GM23338 (cell line): ENCODE measurements around the gene PRKAR1A. TPM values are rescaled to one million over a fixed set of nuclear protein-coding genes. Genes with fewer than 3 reads are reported as not detected.

Source experiments
- ATAC-seq: fragments of 200-7000 bp; cut with Tn5 transposase; 3 replicates; pipeline ENCODE4 v1.9.1; 2020
- DNase-seq: peaks from one replicate; pipeline ENCODE4 v3.0.0-alpha.2; 2015; ENCODE audit warnings: low spot score
- H2AFZ ChIP-seq: fragments of 200-600 bp; sonication (generic); 2 replicates; pipeline ENCODE4 v1.8.0; 2016; ENCODE audit warnings: antibody characterized with exemption, mild to moderate bottlenecking, moderate library complexity
- H3F3A ChIP-seq: fragments of 200-600 bp; sonication (generic); replicated peaks from 2 replicates; pipeline ENCODE4 v1.8.0; 2017; ENCODE audit warnings: antibody characterized with exemption, mixed run types, low read depth
- H3K27ac ChIP-seq: fragments of 200-600 bp; sonication (generic); 2 replicates; pipeline ENCODE4 v1.6.1; 2016; ENCODE audit warnings: low read depth
- H3K27me3 ChIP-seq: fragments of 200-600 bp; sonication (generic); 2 replicates; pipeline ENCODE4 v1.8.0; 2016; ENCODE audit warnings: mild to moderate bottlenecking, mixed run types, moderate library complexity; ENCODE audit not compliant: insufficient read depth
- H3K36me3 ChIP-seq: fragments of 200-600 bp; sonication (generic); 2 replicates; pipeline ENCODE4 v1.8.0; 2016; ENCODE audit warnings: mild to moderate bottlenecking; ENCODE audit not compliant: insufficient read depth
- H3K4me1 ChIP-seq: fragments of 200-600 bp; sonication (generic); 2 replicates; pipeline ENCODE4 v1.8.0; 2016; ENCODE audit warnings: mild to moderate bottlenecking, moderate library complexity; ENCODE audit not compliant: insufficient read depth
- H3K4me2 ChIP-seq: fragments of 200-600 bp; sonication (generic); 2 replicates; pipeline ENCODE4 v1.7.1; 2017; ENCODE audit warnings: mixed run types
- H3K4me3 ChIP-seq: fragments of 200-600 bp; sonication (generic); 2 replicates; pipeline ENCODE4 v1.6.1; 2016; ENCODE audit warnings: mixed run types
- H3K79me2 ChIP-seq: fragments of 200-600 bp; sonication (generic); replicated peaks from 2 replicates; pipeline ENCODE4 v1.8.0; 2017; ENCODE audit warnings: mild to moderate bottlenecking; ENCODE audit not compliant: insufficient read depth
- H3K9me2 ChIP-seq: fragments of 200-600 bp; sonication (generic); 2 replicates; pipeline ENCODE4 v1.8.0; 2017; ENCODE audit not compliant: insufficient read depth
- H4K20me1 ChIP-seq: fragments of 200-600 bp; sonication (generic); replicated peaks from 2 replicates; pipeline ENCODE4 v1.8.0; 2017; ENCODE audit warnings: mild to moderate bottlenecking; ENCODE audit not compliant: insufficient read depth
- H3K27ac Mint-ChIP-seq: 2 replicates; pipeline ENCODE4 v1.8.0; 2020; ENCODE audit warnings: inconsistent platforms, mild to moderate bottlenecking, moderate library complexity, mixed read lengths
- H3K27me3 Mint-ChIP-seq: 3 replicates; pipeline ENCODE4 v1.8.0; 2022; ENCODE audit warnings: low read depth, mild to moderate bottlenecking, moderate library complexity, mixed read lengths, inconsistent platforms; ENCODE audit not compliant: insufficient read depth, poor library complexity
- H3K36me3 Mint-ChIP-seq: 3 replicates; pipeline ENCODE4 v1.8.0; 2021; ENCODE audit warnings: low read depth, mild to moderate bottlenecking, inconsistent platforms, moderate library complexity, mixed read lengths
- H3K4me1 Mint-ChIP-seq: 3 replicates; pipeline ENCODE4 v1.8.0; 2020; ENCODE audit warnings: mild to moderate bottlenecking, inconsistent platforms, mixed read lengths
- H3K4me3 Mint-ChIP-seq: 3 replicates; pipeline ENCODE4 v1.8.0; 2021; ENCODE audit warnings: moderate library complexity, mild to moderate bottlenecking, inconsistent platforms, mixed read lengths
- H3K9me3 Mint-ChIP-seq: 3 replicates; pipeline ENCODE4 v1.8.0; 2020; ENCODE audit warnings: moderate library complexity, mild to moderate bottlenecking, inconsistent platforms, mixed read lengths
- CREB1 ChIP-seq: fragments of 250-450 bp; sonication (Bioruptor Pico); IDR thresholded peaks from 2 replicates; pipeline ENCODE4 v1.5.0; 2020; ENCODE audit warnings: low read depth, mild to moderate bottlenecking, moderate library complexity
- CTCF ChIP-seq, 2 experiments: fragments of 200-600 bp in 1 of 2; sonication (generic) in 1 of 2; conservative IDR thresholded peaks; 2 replicates each; pipeline versions ENCODE4 v1.5.1 to v1.6.1; 2016 to 2017; ENCODE audit warnings: antibody characterized with exemption in 2 of 2, low read depth in 2 of 2, mild to moderate bottlenecking in 2 of 2, moderate library complexity in 1 of 2
- EZH2phosphoT487 ChIP-seq: fragments of 200-600 bp; sonication (generic); IDR thresholded peaks from one replicate; pipeline ENCODE4 v1.8.1; 2018; ENCODE audit warnings: antibody characterized with exemption; ENCODE audit not compliant: unreplicated experiment
- JUNB ChIP-seq: IDR thresholded peaks from one replicate; pipeline ENCODE4 v1.6.1; 2016; ENCODE audit warnings: antibody characterized with exemption; ENCODE audit not compliant: unreplicated experiment
- NANOG ChIP-seq: IDR thresholded peaks from 2 replicates; pipeline ENCODE4 v1.6.1; 2016; ENCODE audit warnings: antibody characterized with exemption, borderline replicate concordance
- POLR2AphosphoS5 ChIP-seq: IDR thresholded peaks from 2 replicates; pipeline ENCODE4 v1.6.1; 2016; ENCODE audit warnings: antibody characterized with exemption, low read depth
- STAT1 ChIP-seq: IDR thresholded peaks from one replicate; pipeline ENCODE4 v1.6.1; 2016; ENCODE audit warnings: antibody characterized with exemption; ENCODE audit not compliant: unreplicated experiment
- ZNF114 ChIP-seq: fragments of 250-450 bp; sonication (Bioruptor Pico); IDR thresholded peaks from 2 replicates; pipeline ENCODE4 v1.5.0; 2020; ENCODE audit warnings: mild to moderate bottlenecking, moderate library complexity
- polyA plus RNA-seq: library from polyadenylated mRNA; unstranded; fragments of >200 nt; fragmentation: Nextera tagmentation; extraction: Ambion mirVana; gene quantifications from 2 replicates; pipeline ENCODE4 v1.2.1, GENCODE V29; 2016
- total RNA-seq: library from RNA; depleted of rRNA; stranded (reverse); fragments of >200 nt; shearing (Covaris generic); gene quantifications from 2 replicates; pipeline ENCODE4 v1.2.3, GENCODE V29; 2014
- TF ChIP-seq, protein P1 (sequence below): fragments of 250-450 bp; sonication (Bioruptor Pico); IDR thresholded peaks from 2 replicates; pipeline ENCODE4 v1.5.0; 2020; ENCODE audit warnings: mild to moderate bottlenecking, moderate library complexity

The PRKAR1A gene
- total and polyA plus RNA-seq, 2 experiments from 2014 or later = 90.1 to 100 TPM

DNA sequence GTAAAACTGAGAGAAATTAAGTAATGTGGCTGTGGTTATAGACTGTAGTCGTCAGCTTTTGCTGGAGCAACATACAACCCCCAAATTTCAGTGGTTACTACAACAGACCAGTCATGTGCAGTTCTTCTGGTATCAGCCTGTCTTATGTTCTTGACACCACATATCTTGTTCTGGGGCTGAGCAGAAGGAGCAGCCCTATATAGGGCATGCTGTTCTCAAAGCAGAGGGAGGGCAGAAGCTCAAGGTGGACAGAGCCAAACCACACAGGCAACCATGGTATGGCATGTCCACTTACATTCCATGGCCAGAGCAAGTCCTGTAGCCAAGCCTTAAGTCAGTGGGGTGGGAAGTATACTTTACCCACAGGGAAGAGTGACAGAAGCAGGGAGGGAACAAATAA lies 7.7 kb downstream of the PRKAR1A start (continued):
- TF ChIP-seq EZH2phosphoT487 (no peak), CREB1 (CRISPR knock-in tag) (no peak)

DNA sequence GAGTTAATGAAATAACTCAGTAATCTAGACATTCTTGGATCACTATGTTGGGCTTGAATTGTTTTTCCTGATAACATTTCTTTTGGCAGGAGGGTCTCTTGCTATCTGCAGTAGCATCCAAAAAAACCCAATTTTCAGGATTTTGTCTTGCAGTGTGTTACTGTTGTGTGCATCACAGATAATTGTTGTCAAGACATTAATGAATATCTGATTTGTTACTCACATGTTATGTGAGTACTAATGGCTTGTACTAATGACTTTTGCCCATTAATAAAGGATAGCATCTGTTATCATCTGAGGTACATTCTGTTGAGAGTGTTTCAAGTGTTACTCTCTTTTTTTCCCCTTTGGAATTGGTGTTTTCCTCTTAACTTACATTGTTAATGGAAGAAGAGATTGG lies 10.0 kb downstream of the PRKAR1A start:
- H3K27ac ChIP-seq = no peak overlapping the region
- no peaks in the 10 kb centered on the region for H3K27me3 ChIP-seq
- H3K36me3 Mint-ChIP-seq = peaks cover 78% of the 10 kb centered on the region
- H3K4me1 Mint-ChIP-seq = peaks cover 12% of the 10 kb centered on the region; the same call in 2 of the 3 replicates
- H3K4me3 ChIP-seq = no peak overlapping the region
- no peak overlapping the region for H3K4me3 Mint-ChIP-seq
- peaks cover 45% of the 10 kb centered on the region for H3K79me2 ChIP-seq
- peaks cover 42% of the 10 kb centered on the region; the same call in 1 of the 2 replicates for H3K36me3 ChIP-seq
- DNase-seq (no peak), ATAC-seq (no peak)
- H4K20me1 ChIP-seq = no peaks in the 10 kb centered on the region
- H2AFZ ChIP-seq = no peak overlapping the region
- H3K27ac Mint-ChIP-seq = no peak overlapping the region; the same call in 1 of the 2 replicates
- H3K4me1 ChIP-seq = peaks cover 9% of the 10 kb centered on the region; the same call in 1 of the 2 replicates
- no peaks in the 10 kb centered on the region for H3K9me2 ChIP-seq
- H3F3A ChIP-seq = no peaks in the 10 kb centered on the region
- TF ChIP-seq CREB1 (CRISPR knock-in tag) (no peak), JUNB (no peak), NANOG (no peak), STAT1 (no peak), POLR2AphosphoS5 (no peak), CTCF (conservative IDR thresholded peaks at IDR 0.05; ENCODE audit: low read depth in 2 of 2) (no peak), ZNF114 (CRISPR knock-in tag) (no peak)
- TF ChIP-seq, protein P1, sequence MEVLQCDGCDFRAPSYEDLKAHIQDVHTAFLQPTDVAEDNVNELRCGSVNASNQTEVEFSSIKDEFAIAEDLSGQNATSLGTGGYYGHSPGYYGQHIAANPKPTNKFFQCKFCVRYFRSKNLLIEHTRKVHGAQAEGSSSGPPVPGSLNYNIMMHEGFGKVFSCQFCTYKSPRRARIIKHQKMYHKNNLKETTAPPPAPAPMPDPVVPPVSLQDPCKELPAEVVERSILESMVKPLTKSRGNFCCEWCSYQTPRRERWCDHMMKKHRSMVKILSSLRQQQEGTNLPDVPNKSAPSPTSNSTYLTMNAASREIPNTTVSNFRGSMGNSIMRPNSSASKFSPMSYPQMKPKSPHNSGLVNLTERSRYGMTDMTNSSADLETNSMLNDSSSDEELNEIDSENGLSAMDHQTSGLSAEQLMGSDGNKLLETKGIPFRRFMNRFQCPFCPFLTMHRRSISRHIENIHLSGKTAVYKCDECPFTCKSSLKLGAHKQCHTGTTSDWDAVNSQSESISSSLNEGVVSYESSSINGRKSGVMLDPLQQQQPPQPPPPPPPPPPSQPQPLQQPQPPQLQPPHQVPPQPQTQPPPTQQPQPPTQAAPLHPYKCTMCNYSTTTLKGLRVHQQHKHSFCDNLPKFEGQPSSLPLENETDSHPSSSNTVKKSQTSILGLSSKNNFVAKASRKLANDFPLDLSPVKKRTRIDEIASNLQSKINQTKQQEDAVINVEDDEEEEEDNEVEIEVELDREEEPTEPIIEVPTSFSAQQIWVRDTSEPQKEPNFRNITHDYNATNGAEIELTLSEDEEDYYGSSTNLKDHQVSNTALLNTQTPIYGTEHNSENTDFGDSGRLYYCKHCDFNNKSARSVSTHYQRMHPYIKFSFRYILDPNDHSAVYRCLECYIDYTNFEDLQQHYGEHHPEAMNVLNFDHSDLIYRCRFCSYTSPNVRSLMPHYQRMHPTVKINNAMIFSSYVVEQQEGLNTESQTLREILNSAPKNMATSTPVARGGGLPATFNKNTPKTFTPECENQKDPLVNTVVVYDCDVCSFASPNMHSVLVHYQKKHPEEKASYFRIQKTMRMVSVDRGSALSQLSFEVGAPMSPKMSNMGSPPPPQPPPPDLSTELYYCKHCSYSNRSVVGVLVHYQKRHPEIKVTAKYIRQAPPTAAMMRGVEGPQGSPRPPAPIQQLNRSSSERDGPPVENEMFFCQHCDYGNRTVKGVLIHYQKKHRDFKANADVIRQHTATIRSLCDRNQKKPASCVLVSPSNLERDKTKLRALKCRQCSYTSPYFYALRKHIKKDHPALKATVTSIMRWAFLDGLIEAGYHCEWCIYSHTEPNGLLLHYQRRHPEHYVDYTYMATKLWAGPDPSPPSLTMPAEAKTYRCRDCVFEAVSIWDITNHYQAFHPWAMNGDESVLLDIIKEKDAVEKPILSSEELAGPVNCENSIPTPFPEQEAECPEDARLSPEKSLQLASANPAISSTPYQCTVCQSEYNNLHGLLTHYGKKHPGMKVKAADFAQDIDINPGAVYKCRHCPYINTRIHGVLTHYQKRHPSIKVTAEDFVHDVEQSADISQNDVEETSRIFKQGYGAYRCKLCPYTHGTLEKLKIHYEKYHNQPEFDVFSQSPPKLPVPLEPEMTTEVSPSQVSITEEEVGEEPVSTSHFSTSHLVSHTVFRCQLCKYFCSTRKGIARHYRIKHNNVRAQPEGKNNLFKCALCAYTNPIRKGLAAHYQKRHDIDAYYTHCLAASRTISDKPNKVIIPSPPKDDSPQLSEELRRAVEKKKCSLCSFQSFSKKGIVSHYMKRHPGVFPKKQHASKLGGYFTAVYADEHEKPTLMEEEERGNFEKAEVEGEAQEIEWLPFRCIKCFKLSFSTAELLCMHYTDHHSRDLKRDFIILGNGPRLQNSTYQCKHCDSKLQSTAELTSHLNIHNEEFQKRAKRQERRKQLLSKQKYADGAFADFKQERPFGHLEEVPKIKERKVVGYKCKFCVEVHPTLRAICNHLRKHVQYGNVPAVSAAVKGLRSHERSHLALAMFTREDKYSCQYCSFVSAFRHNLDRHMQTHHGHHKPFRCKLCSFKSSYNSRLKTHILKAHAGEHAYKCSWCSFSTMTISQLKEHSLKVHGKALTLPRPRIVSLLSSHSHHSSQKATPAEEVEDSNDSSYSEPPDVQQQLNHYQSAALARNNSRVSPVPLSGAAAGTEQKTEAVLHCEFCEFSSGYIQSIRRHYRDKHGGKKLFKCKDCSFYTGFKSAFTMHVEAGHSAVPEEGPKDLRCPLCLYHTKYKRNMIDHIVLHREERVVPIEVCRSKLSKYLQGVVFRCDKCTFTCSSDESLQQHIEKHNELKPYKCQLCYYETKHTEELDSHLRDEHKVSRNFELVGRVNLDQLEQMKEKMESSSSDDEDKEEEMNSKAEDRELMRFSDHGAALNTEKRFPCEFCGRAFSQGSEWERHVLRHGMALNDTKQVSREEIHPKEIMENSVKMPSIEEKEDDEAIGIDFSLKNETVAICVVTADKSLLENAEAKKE (CRISPR knock-in tag) = no peak
- no peak overlapping the region for H3K4me2 ChIP-seq
- H3K27me3 Mint-ChIP-seq = no peaks in the 10 kb centered on the region
- H3K9me3 Mint-ChIP-seq = peaks cover 20% of the 10 kb centered on the region
